MCF 10A (cell line): ENCODE measurements around the gene GFRAL. TPM values are rescaled to one million over a fixed set of nuclear protein-coding genes. Genes with fewer than 3 reads are reported as not detected.
A peak's percentile ranks its signal among the peaks of the same experiment; 100 is the strongest.

Experiments
- BruUV-seq: library from RNA; stranded (reverse); fragments of 400-500 nt; replicated peaks from 2 replicates; lab custom pipeline; 2021; lab: Mats Ljungman, UMichigan
- CTCF ChIA-PET: fragments of 300-600 bp; sonication (Branson Sonifier 250); formaldehyde crosslinking; extraction: SDS; loops from one replicate; lab custom pipeline; 2021; ENCODE audit warnings: antibody characterized with exemption, inconsistent platforms; lab: Yijun Ruan, JAX
- POLR2A ChIA-PET: fragments of 300-600, 350-650 bp; sonication (Branson Sonifier 250); formaldehyde crosslinking; extraction: SDS; loops from one replicate; lab custom pipeline; 2020; ENCODE audit warnings: antibody characterized with exemption, inconsistent platforms; lab: Yijun Ruan, JAX
- DNase-seq: peaks from one replicate; pipeline ENCODE4 v3.0.0-alpha.2; 2018; ENCODE audit not compliant: unreplicated experiment
- H3K27ac Mint-ChIP-seq: one replicate; pipeline ENCODE4 v1.8.0; 2022; ENCODE audit warnings: mild to moderate bottlenecking, low read depth, mixed read lengths; ENCODE audit not compliant: unreplicated experiment
- H3K27me3 Mint-ChIP-seq: one replicate; pipeline ENCODE4 v1.8.0; 2022; ENCODE audit warnings: mixed read lengths; ENCODE audit not compliant: insufficient read depth, unreplicated experiment
- H3K36me3 Mint-ChIP-seq: one replicate; pipeline ENCODE4 v1.8.0; 2022; ENCODE audit warnings: mild to moderate bottlenecking, moderate library complexity, mixed read lengths; ENCODE audit not compliant: insufficient read depth, unreplicated experiment
- H3K4me1 Mint-ChIP-seq: one replicate; pipeline ENCODE4 v1.8.0; 2022; ENCODE audit warnings: mixed read lengths; ENCODE audit not compliant: insufficient read depth, unreplicated experiment
- H3K4me3 Mint-ChIP-seq: one replicate; pipeline ENCODE4 v1.8.0; 2022; ENCODE audit warnings: mild to moderate bottlenecking, moderate library complexity, mixed read lengths; ENCODE audit not compliant: unreplicated experiment
- H3K9me3 Mint-ChIP-seq: one replicate; pipeline ENCODE4 v1.8.0; 2022; ENCODE audit warnings: mixed read lengths; ENCODE audit not compliant: unreplicated experiment
- CTCF ChIP-seq: fragments of 200-600 bp; IDR thresholded peaks from one replicate; pipeline ENCODE4 v1.8.0; 2022; ENCODE audit warnings: antibody characterized with exemption, mild to moderate bottlenecking; ENCODE audit not compliant: unreplicated experiment
- intact Hi-C: fragments of 100-400 bp; cut with micrococcal nuclease; formaldehyde crosslinking; loops from 2 replicates; pipeline ENCODE4 v1.14.1; 2022
- total RNA-seq: library from RNA; stranded (reverse); gene quantifications from 2 replicates; pipeline ENCODE4 v1.2.3, GENCODE V29; 2022

Gene GFRAL
- total RNA-seq, 1 experiment from 2014 or later = not detected

DNA sequence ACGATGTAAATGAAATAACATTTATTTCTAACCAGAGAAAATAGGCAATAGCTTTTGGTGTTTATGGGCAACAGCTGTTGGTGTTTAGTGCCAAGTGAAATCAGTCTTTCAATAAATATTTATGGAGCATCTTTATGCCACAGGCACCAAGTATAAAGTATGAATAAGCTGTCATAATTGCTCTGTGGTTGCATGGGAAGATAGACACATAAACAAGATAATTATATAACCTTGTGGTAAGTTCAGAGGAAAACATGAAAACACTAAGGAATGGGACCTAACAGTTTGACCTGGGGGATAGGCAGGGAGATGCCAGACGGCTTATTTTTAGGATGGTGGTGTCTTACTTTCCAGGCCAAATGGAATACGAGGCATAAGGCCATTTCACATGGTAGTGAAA lies 110.9 kb downstream of the GFRAL start:
- no peak for DNase-seq
- H3K27me3 Mint-ChIP-seq = no peaks in the 10 kb centered on the region
- H3K4me3 Mint-ChIP-seq = no peak overlapping the region
- H3K27ac Mint-ChIP-seq = no peak overlapping the region
- POLR2A ChIA-PET = no interaction called here
- TF ChIP-seq CTCF = no peak
- BruUV-seq = no TSS peak
- peaks cover 6% of the 10 kb centered on the region for H3K36me3 Mint-ChIP-seq
- CTCF ChIA-PET = interaction anchor here (1.0 kb wide), 1 partner anchor 516 kb away, joined by 4 read pairs; no protein-coding TSS in a partner anchor
- H3K9me3 Mint-ChIP-seq = no peaks in the 10 kb centered on the region
- peaks cover 11% of the 10 kb centered on the region for H3K4me1 Mint-ChIP-seq
- intact Hi-C loops = no loop called here

GRCh38 chr6:55443238-55444134 lies 116.2 kb downstream of the GFRAL start:
- no peaks in the 10 kb centered on the region for H3K4me1 Mint-ChIP-seq
- no peaks in the 10 kb centered on the region for H3K27me3 Mint-ChIP-seq
- H3K27ac Mint-ChIP-seq = no peak overlapping the region
- no peak for DNase-seq
- peaks cover 2% of the 10 kb centered on the region for H3K36me3 Mint-ChIP-seq
- no peak for TF ChIP-seq CTCF
- ChIA-PET POLR2A (interaction anchor here (0.7 kb wide), 1 partner anchor 472 kb away, joined by 3 read pairs; no protein-coding TSS in a partner anchor), CTCF (interaction anchor here (0.7 to 4.9 kb wide), 7 partner anchors 9 to 1302 kb away, joined by 3 to 134 read pairs (median 6); no protein-coding TSS in a partner anchor)
- no peak overlapping the region for H3K4me3 Mint-ChIP-seq
- BruUV-seq = no TSS peak
- intact Hi-C loops = loop anchor here (5.0 to 10.0 kb wide), 2 partner anchors 146 to 1459 kb away; no protein-coding TSS in a partner anchor
- no peaks in the 10 kb centered on the region for H3K9me3 Mint-ChIP-seq

DNA sequence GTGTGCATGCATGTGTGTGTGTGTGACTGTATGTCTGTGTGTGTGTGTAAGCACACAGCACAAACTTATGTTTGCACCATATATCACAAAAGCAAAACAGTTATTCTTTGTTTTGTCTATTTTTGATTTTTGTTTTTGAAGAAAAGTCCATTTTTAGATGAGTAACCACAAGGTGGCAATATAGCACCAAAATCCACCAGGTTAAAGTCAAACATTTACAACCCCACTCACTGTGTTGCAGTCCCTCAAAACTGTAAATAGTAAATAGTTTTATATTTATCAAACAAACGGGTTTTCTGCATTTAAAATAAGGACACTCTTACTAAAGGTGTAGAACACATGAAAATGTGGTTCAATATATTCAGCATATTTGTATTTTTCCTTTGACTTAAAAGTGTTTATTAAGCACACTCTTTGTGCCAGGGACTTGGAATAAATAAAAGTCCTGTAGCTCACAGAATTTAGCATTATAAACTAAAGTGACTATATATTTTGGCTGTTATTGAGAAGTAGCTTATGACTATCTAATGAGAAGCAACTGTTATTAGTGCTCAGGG lies 118.5 kb downstream of the GFRAL start:
- POLR2A ChIA-PET = interaction anchor here (0.6 to 1.6 kb wide), 5 partner anchors 313 to 508 kb away, joined by 3 to 9 read pairs (median 3); no protein-coding TSS in a partner anchor
- Mint-ChIP-seq H3K27me3 (no peaks in the 10 kb centered on the region), H3K27ac (no peak overlapping the region), H3K9me3 (no peaks in the 10 kb centered on the region), H3K4me3 (no peak overlapping the region), H3K36me3 (no peaks in the 10 kb centered on the region), H3K4me1 (peaks cover 9% of the 10 kb centered on the region)
- BruUV-seq = no TSS peak
- DNase-seq = peak; percentile 50
- TF ChIP-seq CTCF = peak; percentile 68
- intact Hi-C loops = loop anchor here (1.0 to 10.0 kb wide), 7 partner anchors 169 to 1461 kb away; no protein-coding TSS in a partner anchor
- CTCF ChIA-PET = interaction anchor here (0.6 to 4.9 kb wide), 40 partner anchors 9 to 846 kb away, joined by 3 to 134 read pairs (median 4); no protein-coding TSS in a partner anchor

- intact Hi-C loops = loop anchor here (5.0 to 10.0 kb wide), 2 partner anchors 189 to 1463 kb away; no protein-coding TSS in a partner anchor
- H3K27me3 Mint-ChIP-seq = no peaks in the 10 kb centered on the region
- no peaks in the 10 kb centered on the region for H3K9me3 Mint-ChIP-seq
- peaks cover 9% of the 10 kb centered on the region for H3K4me1 Mint-ChIP-seq
- no peak overlapping the region for H3K4me3 Mint-ChIP-seq
- BruUV-seq = no TSS peak
- no peak for TF ChIP-seq CTCF
- POLR2A ChIA-PET = no interaction called here
- DNase-seq = no peak
- CTCF ChIA-PET = interaction anchor here (1.3 to 4.9 kb wide), 5 partner anchors 43 to 506 kb away, joined by 3 to 134 read pairs (median 27); no protein-coding TSS in a partner anchor
- H3K36me3 Mint-ChIP-seq = no peaks in the 10 kb centered on the region
- no peak overlapping the region for H3K27ac Mint-ChIP-seq
Measured at GRCh38 chr6:55447891-55448290, 120.6 kb downstream of the GFRAL start.
